H9 (cell line): ENCODE measurements around the gene ARHGAP4. TPM values are rescaled to one million over a fixed set of nuclear protein-coding genes. Genes with fewer than 3 reads are reported as not detected.

Experiments used
- DNase-seq: peaks from one replicate; pipeline ENCODE4 v3.0.0-alpha.2; 2017
- H2AFZ ChIP-seq: one replicate; pipeline ENCODE4 v1.6.1; 2013; ENCODE audit warnings: mild to moderate bottlenecking, low read length, control low read depth, moderate library complexity
- H2AK5ac ChIP-seq: 2 replicates; pipeline ENCODE4 v1.6.1; 2013; ENCODE audit warnings: low read length, control low read depth, mixed read lengths; ENCODE audit not compliant: insufficient read length
- H2BK120ac ChIP-seq: one replicate; pipeline ENCODE4 v1.6.1; 2013; ENCODE audit warnings: low read depth, mild to moderate bottlenecking, low read length, control low read depth, inconsistent platforms; ENCODE audit not compliant: poor library complexity, severe bottlenecking
- H2BK12ac ChIP-seq: 2 replicates; pipeline ENCODE4 v1.6.1; 2013; ENCODE audit warnings: low read length, control low read depth, mixed read lengths, low read depth; ENCODE audit not compliant: insufficient read length
- H2BK15ac ChIP-seq: 2 replicates; pipeline ENCODE4 v1.6.1; 2013; ENCODE audit warnings: low read depth, low read length, control low read depth
- H2BK20ac ChIP-seq: one replicate; pipeline ENCODE4 v1.6.1; 2013; ENCODE audit warnings: low read depth, mild to moderate bottlenecking, low read length, control low read depth, inconsistent platforms; ENCODE audit not compliant: poor library complexity, severe bottlenecking
- H2BK5ac ChIP-seq: 2 replicates; pipeline ENCODE4 v1.6.1; 2013; ENCODE audit warnings: low read length, control low read depth, mixed read lengths; ENCODE audit not compliant: insufficient read length
- H3K14ac ChIP-seq: 2 replicates; pipeline ENCODE4 v1.6.1; 2013; ENCODE audit warnings: low read length, control low read depth; ENCODE audit not compliant: insufficient read depth
- H3K18ac ChIP-seq: 2 replicates; pipeline ENCODE4 v1.6.1; 2013; ENCODE audit warnings: low read depth, mild to moderate bottlenecking, mixed read lengths, low read length, control low read depth; ENCODE audit not compliant: insufficient read length
- H3K23ac ChIP-seq: 2 replicates; pipeline ENCODE4 v1.6.1; 2013; ENCODE audit warnings: low read length, control low read depth, mixed read lengths, low read depth; ENCODE audit not compliant: insufficient read length
- H3K23me2 ChIP-seq: 2 replicates; pipeline ENCODE4 v1.6.1; 2013; ENCODE audit warnings: low read depth, mild to moderate bottlenecking, mixed read lengths, low read length, control low read depth; ENCODE audit not compliant: insufficient read length, poor library complexity, severe bottlenecking
- H3K27ac ChIP-seq: 2 replicates; pipeline ENCODE4 v1.5.1; 2013; ENCODE audit warnings: low read length, control low read depth, mixed read lengths, low read depth; ENCODE audit not compliant: insufficient read length
- H3K27me3 ChIP-seq: 2 replicates; pipeline ENCODE4 v1.6.1; 2013; ENCODE audit warnings: low read length, control low read depth, inconsistent platforms; ENCODE audit not compliant: insufficient read depth
- H3K4ac ChIP-seq: 2 replicates; pipeline ENCODE4 v1.6.1; 2013; ENCODE audit warnings: low read depth, mild to moderate bottlenecking, control low read depth, inconsistent platforms, low read length, moderate library complexity
- H3K4me1 ChIP-seq: 2 replicates; pipeline ENCODE4 v1.6.1; 2013; ENCODE audit warnings: low read length, control low read depth, inconsistent platforms; ENCODE audit not compliant: insufficient read depth
- H3K4me2 ChIP-seq: 2 replicates; pipeline ENCODE4 v1.6.1; 2013; ENCODE audit warnings: low read length, control low read depth, mixed read lengths; ENCODE audit not compliant: insufficient read length, insufficient read depth
- H3K56ac ChIP-seq: 2 replicates; pipeline ENCODE4 v1.6.1; 2013; ENCODE audit warnings: low read depth, mild to moderate bottlenecking, mixed read lengths, low read length, control low read depth; ENCODE audit not compliant: insufficient read length
- H3K79me1 ChIP-seq: 2 replicates; pipeline ENCODE4 v1.6.1; 2013; ENCODE audit warnings: low read depth, mild to moderate bottlenecking, moderate library complexity, low read length, control low read depth, inconsistent platforms; ENCODE audit not compliant: insufficient read depth, poor library complexity, severe bottlenecking
- H3K79me2 ChIP-seq: 2 replicates; pipeline ENCODE4 v1.6.1; 2013; ENCODE audit warnings: low read length, control low read depth, inconsistent platforms; ENCODE audit not compliant: insufficient read depth
- H3K9ac ChIP-seq: 2 replicates; pipeline ENCODE4 v1.6.1; 2013; ENCODE audit warnings: low read length, control low read depth, mixed read lengths; ENCODE audit not compliant: insufficient read length; ENCODE audit errors: extremely low read depth
- H3K9me3 ChIP-seq: one replicate; pipeline ENCODE4 v1.6.1; 2013; ENCODE audit warnings: low read depth, low read length, inconsistent platforms; ENCODE audit not compliant: control insufficient read depth
- H3T11ph ChIP-seq: one replicate; pipeline ENCODE4 v1.6.1; 2013; ENCODE audit warnings: mild to moderate bottlenecking, low read length, control low read depth, inconsistent platforms
- H4K20me1 ChIP-seq: one replicate; pipeline ENCODE4 v1.6.1; 2013; ENCODE audit not compliant: control insufficient read depth, insufficient read length, insufficient read depth
- H4K5ac ChIP-seq: 2 replicates; pipeline ENCODE4 v1.6.1; 2013; ENCODE audit warnings: low read depth, mild to moderate bottlenecking, mixed read lengths, low read length, control low read depth; ENCODE audit not compliant: insufficient read length
- H4K8ac ChIP-seq: replicated peaks from 2 replicates; pipeline ENCODE4 v1.6.1; 2013; ENCODE audit warnings: low read length, control low read depth, mixed read lengths, low read depth; ENCODE audit not compliant: insufficient read length
- H4K91ac ChIP-seq: 2 replicates; pipeline ENCODE4 v1.6.1; 2013; ENCODE audit warnings: low read depth, mild to moderate bottlenecking, moderate library complexity, mixed read lengths, low read length, control low read depth; ENCODE audit not compliant: insufficient read length
- H3K27ac Mint-ChIP-seq, 3 experiments: 2 replicates in 2 of 3; 3 replicates in 1 of 3; pipeline ENCODE4 v1.8.0; 2020 to 2021; ENCODE audit warnings: mixed read lengths in 3 of 3, mild to moderate bottlenecking in 1 of 3, moderate library complexity in 1 of 3
- H3K27me3 Mint-ChIP-seq: 2 replicates; pipeline ENCODE4 v1.8.0; 2021; ENCODE audit warnings: low read depth, mild to moderate bottlenecking, moderate library complexity, mixed read lengths
- H3K36me3 Mint-ChIP-seq, 3 experiments: 2 replicates in 2 of 3; 3 replicates in 1 of 3; pipeline ENCODE4 v1.8.0; 2020 to 2021; ENCODE audit warnings: low read depth in 3 of 3, mixed read lengths in 3 of 3; ENCODE audit not compliant: insufficient read depth in 1 of 3
- H3K4me1 Mint-ChIP-seq, 2 experiments: 2 replicates each; pipeline ENCODE4 v1.8.0; 2020; ENCODE audit warnings: mixed read lengths in 2 of 2
- H3K4me3 Mint-ChIP-seq, 2 experiments: 2 replicates in 1 of 2; 3 replicates in 1 of 2; pipeline ENCODE4 v1.8.0; 2020 to 2021; ENCODE audit warnings: mild to moderate bottlenecking in 2 of 2, mixed read lengths in 2 of 2, moderate library complexity in 1 of 2
- H3K9me3 Mint-ChIP-seq, 2 experiments: 2 replicates in 1 of 2; 3 replicates in 1 of 2; pipeline ENCODE4 v1.8.0; 2020; ENCODE audit warnings: mild to moderate bottlenecking in 2 of 2, mixed read lengths in 2 of 2, moderate library complexity in 1 of 2
- CTCF ChIP-seq: fragments of 200-600 bp; sonication (generic); conservative IDR thresholded peaks from 3 replicates; pipeline ENCODE4 v1.8.0; 2021; ENCODE audit warnings: antibody characterized with exemption, mild to moderate bottlenecking
- WGBS: extraction: QIAGEN DNeasy Blood & Tissue Kit; methylation state at CpG from one replicate; pipeline ENCODE4 v1.1.7; 2013; ENCODE audit warnings: missing lambda C conversion rate, low lambda C conversion rate, mixed read lengths; ENCODE audit not compliant: insufficient read length; ENCODE audit errors: extremely low coverage; 5-methylcytosine and 5-hydroxymethylcytosine counted together
- total RNA-seq: library from RNA; stranded (reverse); gene quantifications from 2 replicates; pipeline ENCODE4 v1.2.1, GENCODE V29; 2021

ARHGAP4 gene
- total RNA-seq, 1 experiment from 2014 or later = 37.8 TPM

DNA sequence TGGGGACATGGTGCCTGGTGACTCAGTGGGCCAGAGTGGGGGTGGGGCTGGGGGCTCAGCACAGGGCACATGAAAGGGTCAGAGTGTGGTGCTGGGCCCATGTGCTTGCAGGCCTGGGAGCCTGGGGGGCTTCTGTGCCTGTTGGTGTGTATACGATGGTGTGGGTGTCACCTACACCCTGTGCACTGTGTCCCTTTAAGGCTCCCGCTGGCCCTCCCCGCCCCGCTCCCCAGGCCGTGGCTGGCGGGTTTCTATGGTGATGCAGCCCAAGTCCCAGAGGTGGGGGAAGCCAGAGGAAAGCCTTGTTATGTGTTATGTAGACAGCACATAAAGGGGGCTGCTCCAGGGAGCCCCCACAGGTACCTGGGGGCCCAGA lies 45.6 kb downstream of the ARHGAP4 start:
- no peak for TF ChIP-seq CTCF
- peaks cover 3% of the 10 kb centered on the region for H3K23me2 ChIP-seq
- no peak overlapping the region; a peak in 1 of 5 replicates for H3K4me3 Mint-ChIP-seq
- H3K9me3 Mint-ChIP-seq = peaks cover 55 to 72% of the 10 kb centered on the region in 2 experiments
- H2BK20ac ChIP-seq = no peak overlapping the region
- no CpG with 5 or more reads among the region's 6 CpGs for WGBS
- peaks cover 9 to 14% (median 10%) of the 10 kb centered on the region in 3 experiments; a peak in 6 of 7 replicates for H3K36me3 Mint-ChIP-seq
- no peak overlapping the region for H2AFZ ChIP-seq
- H3K18ac ChIP-seq = no peak overlapping the region
- no peak for DNase-seq
- H3K27ac ChIP-seq = no peak overlapping the region
- H4K5ac ChIP-seq = no peak overlapping the region
- H4K8ac ChIP-seq = no peak overlapping the region
- H3K4ac ChIP-seq = no peak overlapping the region
- no peaks in the 10 kb centered on the region; the same call in none of the 2 replicates for H3K4me1 ChIP-seq
- no peak overlapping the region for H3K9ac ChIP-seq
- H2BK120ac ChIP-seq = no peak overlapping the region
- no peaks in the 10 kb centered on the region for H3K79me1 ChIP-seq
- H4K20me1 ChIP-seq = no peaks in the 10 kb centered on the region
- H2BK12ac ChIP-seq = no peak overlapping the region
- H2BK5ac ChIP-seq = no peak overlapping the region
- no peaks in the 10 kb centered on the region for H3K79me2 ChIP-seq
- H3T11ph ChIP-seq = no peak overlapping the region
- peaks cover 33 to 61% of the 10 kb centered on the region in 2 experiments for H3K4me1 Mint-ChIP-seq
- H3K4me2 ChIP-seq = no peak overlapping the region
- peaks cover 29% of the 10 kb centered on the region for H3K27me3 Mint-ChIP-seq
- H3K56ac ChIP-seq = no peak overlapping the region
- no peaks in the 10 kb centered on the region for H3K9me3 ChIP-seq
- H4K91ac ChIP-seq = no peak overlapping the region
- no peak overlapping the region for H3K14ac ChIP-seq
- H3K27ac Mint-ChIP-seq = no peak overlapping the region
- no peak overlapping the region for H2AK5ac ChIP-seq
- no peaks in the 10 kb centered on the region for H3K27me3 ChIP-seq
- no peak overlapping the region for H3K23ac ChIP-seq
- no peak overlapping the region for H2BK15ac ChIP-seq
